OCI-LY1 (cell line): ENCODE results near the gene XPO5.

Source experiments
- CTCF ChIP-seq: fragments of 200-600 bp; sonication (generic), shearing (Covaris generic); IDR thresholded peaks from 2 replicates; pipeline ENCODE4 v1.5.1; 2017; ENCODE audit warnings: mild to moderate bottlenecking, antibody characterized with exemption, low read length, moderate library complexity, mixed read lengths
- EZH2 ChIP-seq: fragments of 200-600 bp; sonication (generic), shearing (Covaris generic); IDR thresholded peaks from 2 replicates; pipeline ENCODE4 v1.8.0; 2017; ENCODE audit warnings: borderline replicate concordance, mixed run types, mild to moderate bottlenecking, antibody characterized with exemption, low read length, moderate library complexity, mixed read lengths

GRCh38 chr6:43614396-43614730 is 38.5 kb upstream of the XPO5 start:
- TF ChIP-seq CTCF (no peak), EZH2 (no peak)
